HepG2 (cell line): ENCODE measurements around the gene ABAT. TPM values are rescaled to one million over a fixed set of nuclear protein-coding genes. Genes with fewer than 3 reads are reported as not detected.

ENCODE experiments used
- MATR3 ChIP-seq: sonication (generic); formaldehyde crosslinking; IDR thresholded peaks from 2 replicates; pipeline ENCODE4 v1.4.0; 2020; ENCODE audit warnings: missing genetic modification reagents
- NKX3-1 ChIP-seq: sonication (generic); formaldehyde crosslinking; IDR thresholded peaks from 2 replicates; pipeline ENCODE4 v1.5.0; 2020; ENCODE audit warnings: missing genetic modification reagents
- REL ChIP-seq: sonication (generic); formaldehyde crosslinking; conservative IDR thresholded peaks from 2 replicates; pipeline ENCODE4 v1.8.0; 2022; ENCODE audit warnings: mild to moderate bottlenecking, missing genetic modification reagents, moderate library complexity
- SKI ChIP-seq: fragments of 450-650 bp; IDR thresholded peaks from one replicate; pipeline ENCODE4 v1.6.1; 2018; ENCODE audit warnings: mild to moderate bottlenecking; ENCODE audit not compliant: partially characterized antibody
- SNAPC2 ChIP-seq: sonication (generic); formaldehyde crosslinking; IDR thresholded peaks from 2 replicates; pipeline ENCODE4 v1.8.1; 2022; ENCODE audit warnings: mild to moderate bottlenecking, missing genetic modification reagents
- SRSF1 ChIP-seq: fragments of 200-400 bp; formaldehyde crosslinking; optimal IDR thresholded peaks from 2 replicates; pipeline ENCODE3; 2017; ENCODE audit warnings: mild to moderate bottlenecking, low read depth, low read length, moderate library complexity
- ZBTB1 ChIP-seq: sonication (generic); formaldehyde crosslinking; IDR thresholded peaks from 2 replicates; pipeline ENCODE4 v1.4.0; 2020; ENCODE audit warnings: missing genetic modification reagents, borderline replicate concordance
- ZFP37 ChIP-seq: sonication (generic); formaldehyde crosslinking; IDR thresholded peaks from 2 replicates; pipeline ENCODE4 v1.4.0; 2020; ENCODE audit warnings: missing genetic modification reagents, borderline replicate concordance
- ZKSCAN1 ChIP-seq: fragments of 150-350 bp; IDR thresholded peaks from 2 replicates; pipeline ENCODE4 v1.6.1; 2014; ENCODE audit warnings: low read length
- ZNF207 ChIP-seq: fragments of 450-650 bp; IDR thresholded peaks from 2 replicates; pipeline ENCODE4 v1.6.1; 2016; ENCODE audit warnings: antibody characterized with exemption, borderline replicate concordance
- ZNF33A ChIP-seq: sonication (generic); formaldehyde crosslinking; IDR thresholded peaks from 2 replicates; pipeline ENCODE4 v1.5.1; 2020; ENCODE audit warnings: missing genetic modification reagents, mild to moderate bottlenecking, moderate library complexity, borderline replicate concordance
- ZNF761 ChIP-seq: sonication (generic); formaldehyde crosslinking; conservative IDR thresholded peaks from 2 replicates; pipeline ENCODE4 v1.4.0; 2020; ENCODE audit warnings: mild to moderate bottlenecking, missing genetic modification reagents
- ZNF777 ChIP-seq: sonication (generic); formaldehyde crosslinking; IDR thresholded peaks from 2 replicates; pipeline ENCODE4 v1.4.0; 2020; ENCODE audit warnings: missing genetic modification reagents
- ZSCAN12 ChIP-seq: sonication (generic); formaldehyde crosslinking; IDR thresholded peaks from 2 replicates; pipeline ENCODE4 v1.9.0; 2021; ENCODE audit warnings: mild to moderate bottlenecking, missing genetic modification reagents
- ZSCAN31 ChIP-seq: sonication (generic); formaldehyde crosslinking; IDR thresholded peaks from 2 replicates; pipeline ENCODE4 v1.5.0; 2020; ENCODE audit warnings: low read depth, mild to moderate bottlenecking, missing genetic modification reagents
- polyA plus RNA-seq, 8 experiments: library from polyadenylated mRNA; depleted of rRNA in 3 of 8; stranded (reverse) in 7 of 8; unstranded in 1 of 8; fragments of >200 nt; fragmentation: Illumina TruSeq in 4 of 8; extraction: Trizol in 4 of 8; gene quantifications; 2 replicates each; pipeline versions ENCODE4 v1.2.1 to v1.2.3, GENCODE V29; 2011 to 2016; ENCODE audit warnings: low read depth in 4 of 8, missing spikeins in 1 of 8, mixed read lengths in 1 of 8; ENCODE audit not compliant: insufficient read depth in 1 of 8
- total RNA-seq, 5 experiments: library from RNA; depleted of rRNA; stranded (reverse); fragments of >200 nt; fragmentation: Illumina TruSeq; extraction: Trizol; gene quantifications; 2 replicates each; pipeline ENCODE4 v1.2.3, GENCODE V29; 2016; ENCODE audit warnings: low read depth in 1 of 5
- TF ChIP-seq, protein P1 (sequence below): sonication (generic); formaldehyde crosslinking; IDR thresholded peaks from 2 replicates; pipeline ENCODE4 v1.4.0; 2020; ENCODE audit warnings: low read depth, missing genetic modification reagents
- TF ChIP-seq, protein P2 (sequence below): IDR thresholded peaks from 2 replicates; pipeline ENCODE4 v1.4.0; 2020; ENCODE audit warnings: mild to moderate bottlenecking, missing genetic modification reagents
- TF ChIP-seq, protein P3 (sequence below): IDR thresholded peaks from 2 replicates; pipeline ENCODE4 v1.6.1; 2016; ENCODE audit warnings: mild to moderate bottlenecking
- TF ChIP-seq, protein P4 (sequence below): sonication (generic); formaldehyde crosslinking; IDR thresholded peaks from 2 replicates; pipeline ENCODE4 v1.4.0; 2020; ENCODE audit warnings: missing genetic modification reagents

ABAT gene
- total and polyA plus RNA-seq, 2 of the 13 experiments (the other 11 are each of a cell fraction or from before 2014, with no cell fraction given): 47.6 to 97.3 TPM

DNA sequence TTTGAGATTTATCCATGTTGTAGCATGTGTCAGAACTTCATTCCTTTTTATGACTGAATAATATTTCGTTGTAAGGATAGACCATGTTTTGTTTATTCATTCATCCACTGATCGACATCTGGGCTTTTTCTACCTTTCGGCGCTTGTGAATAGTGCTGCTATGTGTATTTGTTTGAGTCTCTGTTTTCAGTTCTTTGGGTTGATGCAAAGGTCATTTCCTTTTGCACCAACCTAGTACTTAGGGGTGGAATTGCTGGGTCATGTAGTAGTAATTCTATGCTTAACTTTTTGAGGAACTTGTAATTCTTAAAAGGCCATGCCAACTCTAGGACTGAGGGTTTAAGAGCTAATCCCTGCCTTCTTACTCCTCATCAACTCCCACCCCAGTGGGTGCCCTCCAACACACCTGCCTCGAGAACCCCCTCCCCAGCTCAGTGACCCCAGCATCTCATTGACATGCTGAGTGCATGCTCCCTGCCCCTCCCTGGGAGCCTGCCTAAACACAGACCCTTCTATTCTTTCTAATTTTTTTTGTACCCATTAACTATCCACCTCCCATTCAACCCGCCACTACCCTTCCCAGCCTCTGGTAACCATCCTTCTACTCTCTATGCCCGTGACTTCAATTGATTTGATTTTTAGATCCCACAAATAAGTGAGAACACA is 51.2 kb downstream of the ABAT start (continued):
- TF ChIP-seq MATR3 (CRISPR knock-in tag) (no peak), SNAPC2 (CRISPR knock-in tag) (no peak), ZNF777 (no peak), NKX3-1 (CRISPR knock-in tag) (no peak), ZSCAN12 (no peak), ZKSCAN1 (no peak), SRSF1 (no peak), ZSCAN31 (CRISPR knock-in tag) (no peak), ZBTB1 (CRISPR knock-in tag) (no peak), ZNF207 (no peak), ZFP37 (no peak), ZNF761 (no peak), REL (no peak), SKI (peak; percentile 15), ZNF33A (CRISPR knock-in tag) (no peak)
- TF ChIP-seq, protein P1, sequence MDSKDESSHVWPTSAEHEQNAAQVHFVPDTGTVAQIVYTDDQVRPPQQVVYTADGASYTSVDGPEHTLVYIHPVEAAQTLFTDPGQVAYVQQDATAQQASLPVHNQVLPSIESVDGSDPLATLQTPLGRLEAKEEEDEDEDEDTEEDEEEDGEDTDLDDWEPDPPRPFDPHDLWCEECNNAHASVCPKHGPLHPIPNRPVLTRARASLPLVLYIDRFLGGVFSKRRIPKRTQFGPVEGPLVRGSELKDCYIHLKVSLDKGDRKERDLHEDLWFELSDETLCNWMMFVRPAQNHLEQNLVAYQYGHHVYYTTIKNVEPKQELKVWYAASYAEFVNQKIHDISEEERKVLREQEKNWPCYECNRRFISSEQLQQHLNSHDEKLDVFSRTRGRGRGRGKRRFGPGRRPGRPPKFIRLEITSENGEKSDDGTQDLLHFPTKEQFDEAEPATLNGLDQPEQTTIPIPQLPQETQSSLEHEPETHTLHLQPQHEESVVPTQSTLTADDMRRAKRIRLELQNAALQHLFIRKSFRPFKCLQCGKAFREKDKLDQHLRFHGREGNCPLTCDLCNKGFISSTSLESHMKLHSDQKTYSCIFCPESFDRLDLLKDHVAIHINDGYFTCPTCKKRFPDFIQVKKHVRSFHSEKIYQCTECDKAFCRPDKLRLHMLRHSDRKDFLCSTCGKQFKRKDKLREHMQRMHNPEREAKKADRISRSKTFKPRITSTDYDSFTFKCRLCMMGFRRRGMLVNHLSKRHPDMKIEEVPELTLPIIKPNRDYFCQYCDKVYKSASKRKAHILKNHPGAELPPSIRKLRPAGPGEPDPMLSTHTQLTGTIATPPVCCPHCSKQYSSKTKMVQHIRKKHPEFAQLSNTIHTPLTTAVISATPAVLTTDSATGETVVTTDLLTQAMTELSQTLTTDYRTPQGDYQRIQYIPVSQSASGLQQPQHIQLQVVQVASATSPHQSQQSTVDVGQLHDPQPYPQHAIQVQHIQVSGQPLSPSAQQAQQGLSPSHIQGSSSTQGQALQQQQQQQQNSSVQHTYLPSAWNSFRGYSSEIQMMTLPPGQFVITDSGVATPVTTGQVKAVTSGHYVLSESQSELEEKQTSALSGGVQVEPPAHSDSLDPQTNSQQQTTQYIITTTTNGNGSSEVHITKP: no peak
- TF ChIP-seq, protein P2, sequence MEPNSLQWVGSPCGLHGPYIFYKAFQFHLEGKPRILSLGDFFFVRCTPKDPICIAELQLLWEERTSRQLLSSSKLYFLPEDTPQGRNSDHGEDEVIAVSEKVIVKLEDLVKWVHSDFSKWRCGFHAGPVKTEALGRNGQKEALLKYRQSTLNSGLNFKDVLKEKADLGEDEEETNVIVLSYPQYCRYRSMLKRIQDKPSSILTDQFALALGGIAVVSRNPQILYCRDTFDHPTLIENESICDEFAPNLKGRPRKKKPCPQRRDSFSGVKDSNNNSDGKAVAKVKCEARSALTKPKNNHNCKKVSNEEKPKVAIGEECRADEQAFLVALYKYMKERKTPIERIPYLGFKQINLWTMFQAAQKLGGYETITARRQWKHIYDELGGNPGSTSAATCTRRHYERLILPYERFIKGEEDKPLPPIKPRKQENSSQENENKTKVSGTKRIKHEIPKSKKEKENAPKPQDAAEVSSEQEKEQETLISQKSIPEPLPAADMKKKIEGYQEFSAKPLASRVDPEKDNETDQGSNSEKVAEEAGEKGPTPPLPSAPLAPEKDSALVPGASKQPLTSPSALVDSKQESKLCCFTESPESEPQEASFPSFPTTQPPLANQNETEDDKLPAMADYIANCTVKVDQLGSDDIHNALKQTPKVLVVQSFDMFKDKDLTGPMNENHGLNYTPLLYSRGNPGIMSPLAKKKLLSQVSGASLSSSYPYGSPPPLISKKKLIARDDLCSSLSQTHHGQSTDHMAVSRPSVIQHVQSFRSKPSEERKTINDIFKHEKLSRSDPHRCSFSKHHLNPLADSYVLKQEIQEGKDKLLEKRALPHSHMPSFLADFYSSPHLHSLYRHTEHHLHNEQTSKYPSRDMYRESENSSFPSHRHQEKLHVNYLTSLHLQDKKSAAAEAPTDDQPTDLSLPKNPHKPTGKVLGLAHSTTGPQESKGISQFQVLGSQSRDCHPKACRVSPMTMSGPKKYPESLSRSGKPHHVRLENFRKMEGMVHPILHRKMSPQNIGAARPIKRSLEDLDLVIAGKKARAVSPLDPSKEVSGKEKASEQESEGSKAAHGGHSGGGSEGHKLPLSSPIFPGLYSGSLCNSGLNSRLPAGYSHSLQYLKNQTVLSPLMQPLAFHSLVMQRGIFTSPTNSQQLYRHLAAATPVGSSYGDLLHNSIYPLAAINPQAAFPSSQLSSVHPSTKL (CRISPR knock-in tag): peak; percentile 67
- TF ChIP-seq, protein P3, sequence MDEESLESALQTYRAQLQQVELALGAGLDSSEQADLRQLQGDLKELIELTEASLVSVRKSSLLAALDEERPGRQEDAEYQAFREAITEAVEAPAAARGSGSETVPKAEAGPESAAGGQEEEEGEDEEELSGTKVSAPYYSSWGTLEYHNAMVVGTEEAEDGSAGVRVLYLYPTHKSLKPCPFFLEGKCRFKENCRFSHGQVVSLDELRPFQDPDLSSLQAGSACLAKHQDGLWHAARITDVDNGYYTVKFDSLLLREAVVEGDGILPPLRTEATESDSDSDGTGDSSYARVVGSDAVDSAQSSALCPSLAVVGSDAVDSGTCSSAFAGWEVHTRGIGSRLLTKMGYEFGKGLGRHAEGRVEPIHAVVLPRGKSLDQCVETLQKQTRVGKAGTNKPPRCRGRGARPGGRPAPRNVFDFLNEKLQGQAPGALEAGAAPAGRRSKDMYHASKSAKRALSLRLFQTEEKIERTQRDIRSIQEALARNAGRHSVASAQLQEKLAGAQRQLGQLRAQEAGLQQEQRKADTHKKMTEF (CRISPR knock-in tag): no peak
- TF ChIP-seq, protein P4, sequence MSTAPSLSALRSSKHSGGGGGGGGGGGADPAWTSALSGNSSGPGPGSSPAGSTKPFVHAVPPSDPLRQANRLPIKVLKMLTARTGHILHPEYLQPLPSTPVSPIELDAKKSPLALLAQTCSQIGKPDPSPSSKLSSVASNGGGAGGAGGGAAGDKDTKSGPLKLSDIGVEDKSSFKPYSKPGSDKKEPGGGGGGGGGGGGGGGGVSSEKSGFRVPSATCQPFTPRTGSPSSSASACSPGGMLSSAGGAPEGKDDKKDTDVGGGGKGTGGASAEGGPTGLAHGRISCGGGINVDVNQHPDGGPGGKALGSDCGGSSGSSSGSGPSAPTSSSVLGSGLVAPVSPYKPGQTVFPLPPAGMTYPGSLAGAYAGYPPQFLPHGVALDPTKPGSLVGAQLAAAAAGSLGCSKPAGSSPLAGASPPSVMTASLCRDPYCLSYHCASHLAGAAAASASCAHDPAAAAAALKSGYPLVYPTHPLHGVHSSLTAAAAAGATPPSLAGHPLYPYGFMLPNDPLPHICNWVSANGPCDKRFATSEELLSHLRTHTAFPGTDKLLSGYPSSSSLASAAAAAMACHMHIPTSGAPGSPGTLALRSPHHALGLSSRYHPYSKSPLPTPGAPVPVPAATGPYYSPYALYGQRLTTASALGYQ (CRISPR knock-in tag): peak; percentile 40; the same call in 1 of the 2 replicates
